Smooth muscle cell (in vitro differentiated cells): Measurements from ENCODE around the gene CRHR2. TPM values are rescaled to one million over a fixed set of nuclear protein-coding genes. Genes with fewer than 3 reads are reported as not detected.

Experiments
- DNase-seq: peaks from one replicate; lab custom pipeline; 2025; ENCODE audit not compliant: unreplicated experiment; lab: John Stamatoyannopoulos, UW
- H2AFZ ChIP-seq: fragments of 200-600 bp; sonication (generic); 2 replicates; pipeline ENCODE4 v1.6.0; 2016; ENCODE audit warnings: antibody characterized with exemption, low read depth, mild to moderate bottlenecking
- H3F3A ChIP-seq: fragments of 200-600 bp; sonication (generic); 2 replicates; pipeline ENCODE4 v1.6.0; 2017; ENCODE audit warnings: antibody characterized with exemption, low read depth
- H3K27ac ChIP-seq: fragments of 200-600 bp; sonication (generic); 2 replicates; pipeline ENCODE4 v1.5.1; 2016; ENCODE audit warnings: low read depth, mild to moderate bottlenecking
- H3K27me3 ChIP-seq: fragments of 200-600 bp; sonication (generic); 2 replicates; pipeline ENCODE4 v1.6.1; 2016; ENCODE audit warnings: low read depth, mild to moderate bottlenecking
- H3K36me3 ChIP-seq: fragments of 200-600 bp; sonication (generic); 2 replicates; pipeline ENCODE4 v1.5.1; 2016; ENCODE audit warnings: low read depth
- H3K4me1 ChIP-seq: fragments of 200-600 bp; sonication (generic); 2 replicates; pipeline ENCODE4 v1.5.1; 2016; ENCODE audit warnings: low read depth
- H3K4me2 ChIP-seq: fragments of 200-600 bp; sonication (generic); 2 replicates; pipeline ENCODE4 v1.6.0; 2016; ENCODE audit warnings: mild to moderate bottlenecking
- H3K4me3 ChIP-seq: fragments of 200-600 bp; sonication (generic); 2 replicates; pipeline ENCODE4 v1.5.1; 2016; ENCODE audit warnings: mild to moderate bottlenecking
- H3K79me2 ChIP-seq: fragments of 200-600 bp; sonication (generic); 2 replicates; pipeline ENCODE4 v1.6.0; 2016; ENCODE audit warnings: low read depth, mild to moderate bottlenecking
- H3K9ac ChIP-seq: fragments of 200-600 bp; sonication (generic); 2 replicates; pipeline ENCODE4 v1.6.0; 2016; ENCODE audit warnings: low read depth
- H3K9me3 ChIP-seq: fragments of 200-600 bp; sonication (generic); replicated peaks from 2 replicates; pipeline ENCODE4 v1.5.1; 2016; ENCODE audit warnings: low read depth
- H4K20me1 ChIP-seq: fragments of 200-600 bp; sonication (generic); 2 replicates; pipeline ENCODE4 v1.6.0; 2016; ENCODE audit warnings: low read depth
- CTCF ChIP-seq: fragments of 200-600 bp; sonication (generic); IDR thresholded peaks from 2 replicates; pipeline ENCODE4 v1.5.1; 2017; ENCODE audit warnings: borderline replicate concordance, mild to moderate bottlenecking, antibody characterized with exemption; ENCODE audit not compliant: insufficient read depth, poor library complexity, severe bottlenecking
- WGBS: methylation state at CpG from one replicate; pipeline ENCODE4 v1.1.7; 2016; ENCODE audit warnings: low lambda C conversion rate; 5-methylcytosine and 5-hydroxymethylcytosine counted together
- polyA plus RNA-seq: library from polyadenylated mRNA; unstranded; fragments of >200 nt; fragmentation: Nextera tagmentation; extraction: Ambion mirVana; gene quantifications from 2 replicates; pipeline ENCODE4 v1.2.1, GENCODE V29; 2016
- total RNA-seq: library from RNA; depleted of rRNA; stranded (reverse); fragments of >200 nt; gene quantifications from 2 replicates; pipeline ENCODE4 v1.2.3, GENCODE V29; 2014

CRHR2 gene
- total and polyA plus RNA-seq, 2 experiments from 2014 or later, result 0.16 TPM; not detected in 1

GRCh38 chr7:30634634-30635201 lies 47.5 kb downstream of the CRHR2 start:
- no peak for TF ChIP-seq CTCF
- Histone ChIP-seq H3K27me3 (no peaks in the 10 kb centered on the region), H3K4me3 (no peak overlapping the region), H3K9me3 (peaks cover 3% of the 10 kb centered on the region), H3K36me3 (peaks cover 51% of the 10 kb centered on the region), H3K9ac (no peak overlapping the region), H3K4me2 (no peak overlapping the region), H2AFZ (no peak overlapping the region), H3K4me1 (no peaks in the 10 kb centered on the region), H3K79me2 (peaks cover 25% of the 10 kb centered on the region), H3K27ac (no peak overlapping the region), H3F3A (peaks cover 20% of the 10 kb centered on the region), H4K20me1 (peaks cover 38% of the 10 kb centered on the region)
- WGBS, result 97% methylated on average over 6 of the region's 6 CpGs
- DNase-seq, result no peak

GRCh38 chr7:30634193-30634626 lies 48.0 kb downstream of the CRHR2 start:
- Histone ChIP-seq H3K9me3 (peaks cover 3% of the 10 kb centered on the region), H3K4me1 (no peaks in the 10 kb centered on the region), H3F3A (peaks cover 20% of the 10 kb centered on the region), H3K27ac (no peak overlapping the region), H3K36me3 (peaks cover 51% of the 10 kb centered on the region), H3K4me2 (no peak overlapping the region), H2AFZ (no peak overlapping the region), H3K27me3 (no peaks in the 10 kb centered on the region), H3K79me2 (peaks cover 25% of the 10 kb centered on the region), H4K20me1 (peaks cover 43% of the 10 kb centered on the region), H3K9ac (no peak overlapping the region), H3K4me3 (no peak overlapping the region)
- no peak for TF ChIP-seq CTCF
- no peak for DNase-seq
- WGBS, result 100% methylated on average over 1 of the region's 1 CpG

- Histone ChIP-seq H3K9ac (no peak overlapping the region), H3K27ac (no peak overlapping the region), H3K79me2 (peaks cover 25% of the 10 kb centered on the region), H3K4me3 (no peak overlapping the region), H3K27me3 (no peaks in the 10 kb centered on the region), H4K20me1 (peaks cover 52% of the 10 kb centered on the region), H3K9me3 (peaks cover 3% of the 10 kb centered on the region), H3K4me2 (no peak overlapping the region), H3K36me3 (peaks cover 51% of the 10 kb centered on the region), H3F3A (peaks cover 20% of the 10 kb centered on the region), H2AFZ (no peak overlapping the region), H3K4me1 (no peaks in the 10 kb centered on the region)
- WGBS, result 96% methylated on average over 3 of the region's 3 CpGs
- DNase-seq, result no peak
- TF ChIP-seq CTCF, result no peak
Observed at GRCh38 chr7:30633223-30633622, 49.0 kb downstream of the CRHR2 start.

- DNase-seq, result no peak
- Histone ChIP-seq H3K9ac (no peak overlapping the region), H3K4me3 (no peak overlapping the region), H4K20me1 (peaks cover 65% of the 10 kb centered on the region), H3K27me3 (no peaks in the 10 kb centered on the region), H3K36me3 (peaks cover 56% of the 10 kb centered on the region), H3K27ac (no peak overlapping the region), H3K4me2 (no peak overlapping the region), H3K4me1 (no peaks in the 10 kb centered on the region), H3F3A (peaks cover 17% of the 10 kb centered on the region), H3K9me3 (no peaks in the 10 kb centered on the region), H3K79me2 (peaks cover 25% of the 10 kb centered on the region), H2AFZ (no peak overlapping the region)
- TF ChIP-seq CTCF, result no peak
- 96% methylated on average over 4 of the region's 4 CpGs for WGBS
Observed at GRCh38 chr7:30630986-30631385, 51.3 kb downstream of the CRHR2 start.
